Adipose tissue (tissue), 3 donors: Measurements from ENCODE around the gene CLRN3. TPM values are rescaled to one million over a fixed set of nuclear protein-coding genes. Genes with fewer than 3 reads are reported as not detected.

Source experiments
- H3K27ac ChIP-seq: one replicate; pipeline ENCODE4 v1.5.1; 2013; ENCODE audit warnings: low read depth, low read length
- WGBS, 3 donors: extraction: QIAGEN DNeasy Blood & Tissue Kit; methylation state at CpG; one replicate each; pipeline ENCODE4 v1.1.7; 2013; 5-methylcytosine and 5-hydroxymethylcytosine counted together
- polyA plus RNA-seq, 3 donors: library from polyadenylated mRNA; stranded (reverse); fragments of 200-250 nt; gene quantifications; one replicate each; pipeline ENCODE4 v1.2.3, GENCODE V29; 2013
- donor health status: healthy with polysubstance abuse.
- donor health status: Bipolar disorder and iron deficiency.
- donor health status: healthy.

CLRN3 gene
- polyA plus RNA-seq, 3 donors: 0.07 TPM; not detected in 1

DNA sequence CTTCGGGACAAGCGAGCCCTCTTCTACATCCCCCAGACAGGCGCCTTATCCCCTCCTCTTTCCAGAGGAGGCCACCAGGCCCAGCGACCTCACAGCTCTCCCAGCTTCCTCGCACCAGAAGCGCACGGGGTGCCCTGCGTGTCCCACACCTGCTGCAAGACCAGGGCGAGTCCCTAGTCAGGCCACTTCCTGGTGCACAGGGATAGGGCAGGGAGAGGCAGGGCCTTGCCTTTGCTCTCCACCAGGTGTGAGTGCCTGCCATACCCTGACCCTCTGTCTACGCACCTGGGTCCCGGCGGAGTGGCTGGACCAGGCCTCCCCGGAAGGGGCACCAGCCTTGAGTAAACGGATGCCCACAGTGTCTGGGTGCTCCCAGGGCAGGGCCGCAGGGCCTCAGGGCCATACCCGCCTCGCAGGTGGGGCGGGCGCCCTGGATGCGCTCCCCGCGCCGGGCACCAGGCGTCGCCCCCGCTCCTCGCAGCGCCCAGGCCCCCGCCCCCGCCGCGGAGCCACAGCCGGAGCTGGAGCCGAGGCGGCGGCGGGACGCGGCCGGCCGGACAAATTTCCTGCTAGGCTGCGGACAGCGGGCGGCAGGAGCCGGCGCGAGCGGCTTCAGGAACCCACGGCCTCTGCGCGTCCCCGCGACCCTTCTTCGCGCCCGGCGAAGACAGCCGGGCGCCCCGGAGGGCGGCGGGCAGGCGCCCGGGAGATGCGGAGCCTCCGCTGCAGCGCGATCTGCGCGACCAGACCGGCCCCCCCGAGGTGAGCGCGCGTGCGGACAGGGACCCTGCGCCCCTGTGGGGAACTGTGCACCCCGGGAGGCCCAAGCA, 14.0 kb upstream of the CLRN3 start, which contains the start of gene PTPRE:
TSS of gene PTPRE (plus strand) at position 556 of the 830 bp plus-strand sequence. CDS start 133,779 bp downstream, outside the sequence.
- WGBS, 3 donors: 8 to 10% (median 9%) methylated on average over 59 to 78 of the region's 78 CpGs
- no peak within 1 kb of the TSS for H3K27ac ChIP-seq

DNA sequence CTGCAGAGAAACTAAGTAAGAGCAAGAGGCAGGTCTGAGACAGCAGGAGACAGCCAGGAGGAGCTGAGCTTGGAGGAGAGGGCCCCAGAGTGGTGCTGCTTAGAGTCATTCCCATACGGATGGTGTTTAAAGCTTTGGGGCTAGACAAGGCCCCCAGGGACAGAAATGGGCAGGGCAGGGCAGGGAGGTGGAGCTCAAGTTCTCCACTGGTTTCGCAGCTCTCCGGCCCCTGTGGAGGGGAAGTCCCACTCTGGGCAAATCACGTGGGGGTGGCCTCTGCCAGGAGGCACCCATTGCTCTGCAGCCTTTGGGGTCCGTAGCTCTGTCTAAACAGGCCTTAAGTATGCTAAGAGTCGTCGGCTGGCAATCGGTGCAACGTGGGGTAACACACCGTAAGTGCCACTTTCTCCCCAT, 13.1 kb upstream of the CLRN3 start:
- 89 to 94% (median 89%) methylated on average over 10 of the region's 10 CpGs for WGBS, 3 donors
- H3K27ac ChIP-seq: no peak overlapping the region

DNA sequence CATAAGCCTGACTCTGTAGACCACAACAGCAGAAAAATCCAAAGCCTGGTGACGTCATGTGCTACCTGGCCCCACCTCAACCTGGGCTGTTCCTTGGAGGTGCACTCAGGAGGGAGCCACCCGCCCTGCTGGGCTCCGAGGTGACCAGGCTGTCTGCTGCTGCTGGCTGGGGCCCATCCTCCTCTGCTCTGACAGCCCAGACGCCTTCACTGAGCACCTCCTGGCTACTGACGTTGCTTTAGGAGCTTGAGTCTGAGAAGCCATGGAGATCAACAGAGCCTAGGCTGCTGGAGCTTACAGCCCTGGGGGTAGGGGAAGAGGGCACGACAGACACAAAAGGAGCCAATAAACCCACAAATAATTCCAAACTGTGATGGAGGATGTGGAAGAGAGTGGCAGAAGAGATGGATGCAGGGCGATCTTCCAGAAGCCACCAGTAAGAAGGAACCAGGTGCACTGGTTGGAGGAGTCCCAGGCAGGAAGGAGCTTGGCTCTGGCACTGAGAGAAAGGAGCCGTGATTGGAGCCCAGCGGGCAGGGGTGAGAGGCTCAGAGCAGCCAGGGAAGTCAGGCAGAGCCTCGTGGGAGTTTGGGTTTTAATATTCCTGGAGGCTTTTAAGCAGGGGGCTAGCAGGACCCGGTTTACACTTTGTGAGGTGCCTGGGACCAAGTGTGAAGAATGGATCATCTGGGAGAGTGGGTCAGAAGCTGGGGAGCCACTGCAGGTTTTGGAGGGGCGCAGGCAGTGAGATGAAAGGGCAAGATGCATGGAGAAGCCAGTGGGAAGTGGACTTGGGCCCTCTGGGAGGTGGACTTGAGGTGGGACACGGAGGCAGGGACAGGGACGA, 12.5 kb upstream of the CLRN3 start:
- no peak overlapping the region for H3K27ac ChIP-seq
- 78 to 84% (median 80%) methylated on average over 14 of the region's 14 CpGs for WGBS, 3 donors

DNA sequence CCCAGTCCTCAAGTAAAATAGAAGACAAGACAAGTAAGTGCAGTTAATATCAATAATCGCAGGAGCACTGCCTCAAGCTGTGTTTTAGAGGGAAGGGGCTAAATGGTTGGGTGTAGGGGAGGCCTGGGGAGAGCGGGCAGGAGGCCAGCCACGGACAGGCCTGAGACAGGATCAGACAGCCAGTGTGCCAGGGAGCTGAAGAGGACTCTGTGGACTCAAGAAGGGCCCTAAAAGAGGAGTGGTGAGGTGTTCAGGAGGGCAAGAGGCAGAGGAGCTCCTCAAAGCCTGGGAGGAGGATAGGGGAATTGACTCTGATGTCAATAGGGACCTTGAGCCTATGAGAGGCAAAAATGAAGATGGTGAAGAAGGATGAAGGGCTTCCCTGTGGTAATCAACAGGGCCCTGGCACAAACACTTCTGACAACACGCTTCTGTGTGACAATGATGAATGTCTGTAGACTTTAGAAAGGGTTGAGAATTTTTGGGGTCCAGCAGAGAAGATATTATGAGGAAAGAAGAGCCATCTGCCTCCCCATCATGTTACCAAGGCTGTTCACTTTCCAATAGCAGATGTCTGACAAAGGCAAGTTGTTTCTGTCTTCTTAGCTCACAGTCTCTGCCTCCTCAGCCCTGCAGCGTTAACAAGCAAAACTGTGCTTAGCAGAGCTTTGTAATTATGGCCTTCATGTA, 11.7 kb upstream of the CLRN3 start:
- WGBS, 3 donors: 86 to 95% (median 93%) methylated on average over 5 of the region's 5 CpGs
- no peak overlapping the region for H3K27ac ChIP-seq

DNA sequence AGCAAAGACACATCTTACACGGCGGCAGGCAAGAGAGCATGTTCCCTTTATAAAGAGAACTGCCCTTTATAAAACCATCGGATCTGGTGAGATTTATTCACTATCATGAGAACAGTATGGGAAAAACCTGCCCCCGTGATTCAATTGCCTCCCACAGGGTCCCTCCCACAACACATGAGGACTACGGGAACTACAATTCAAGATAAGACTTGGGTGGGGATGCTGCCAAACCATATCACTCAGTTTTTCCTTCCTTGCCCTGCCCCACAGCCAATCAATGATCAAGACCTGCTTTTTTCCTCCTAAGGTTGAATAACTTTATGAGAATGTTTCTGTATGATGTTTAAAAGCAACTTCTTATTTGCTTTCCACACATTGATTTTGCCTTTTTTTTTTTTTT, 11.0 kb upstream of the CLRN3 start:
- no peak overlapping the region for H3K27ac ChIP-seq
- WGBS, 3 donors: 75 to 85% (median 80%) methylated on average over 5 of the region's 5 CpGs

DNA sequence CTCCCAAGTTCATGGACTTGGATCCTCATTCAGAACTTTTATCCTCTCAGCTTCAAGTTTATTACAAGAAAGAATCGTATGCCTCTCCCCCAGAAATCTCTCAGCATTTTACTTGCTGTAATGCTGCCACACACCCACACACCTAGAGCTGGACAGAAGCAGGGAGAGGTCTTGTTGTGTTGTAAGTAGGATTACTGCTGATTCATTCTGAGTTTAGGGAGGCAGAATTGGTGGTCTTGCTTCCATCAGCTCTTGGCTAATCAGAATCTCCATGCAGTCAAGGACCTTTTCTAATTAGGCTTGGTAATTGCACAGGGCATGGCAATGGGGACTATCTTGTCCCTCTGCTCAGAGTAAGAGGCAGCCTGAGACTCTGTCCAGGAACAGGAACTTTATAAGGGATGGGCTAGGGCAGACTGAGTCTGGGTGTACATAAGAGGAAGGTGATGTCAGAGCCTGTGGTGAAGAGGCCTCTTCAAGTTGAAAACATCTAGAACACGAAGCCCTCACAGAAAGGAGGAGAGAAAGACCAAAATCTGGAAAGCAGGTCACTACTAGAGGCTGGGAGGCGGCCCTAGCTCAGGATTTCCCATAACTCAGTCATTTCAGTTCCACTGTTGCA, 7.1 kb upstream of the CLRN3 start:
- 55 to 69% (median 57%) methylated on average over 3 of the region's 3 CpGs for WGBS, 3 donors
- no peak overlapping the region for H3K27ac ChIP-seq

DNA sequence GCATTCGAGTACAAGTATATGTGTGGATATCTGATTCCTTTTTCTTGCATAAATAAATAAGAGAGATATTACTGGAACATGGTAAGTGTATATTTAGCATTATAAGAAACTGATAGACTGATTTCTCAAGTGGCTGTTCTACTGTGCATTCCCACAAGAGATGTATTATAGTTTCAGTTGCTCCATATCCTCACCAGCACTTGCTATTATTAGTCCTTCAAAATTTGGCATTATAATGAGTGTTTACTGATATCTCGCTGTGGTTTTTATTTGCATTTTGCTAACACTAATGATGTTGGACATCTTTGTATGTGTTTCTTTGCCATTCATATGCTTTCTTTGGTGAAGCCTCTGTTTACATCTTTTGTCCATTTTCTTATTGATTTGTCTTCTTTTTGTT, 4.4 kb upstream of the CLRN3 start:
- 72 to 94% (median 90%) methylated on average over 2 of the region's 2 CpGs for WGBS, 3 donors
- no peak overlapping the region for H3K27ac ChIP-seq

DNA sequence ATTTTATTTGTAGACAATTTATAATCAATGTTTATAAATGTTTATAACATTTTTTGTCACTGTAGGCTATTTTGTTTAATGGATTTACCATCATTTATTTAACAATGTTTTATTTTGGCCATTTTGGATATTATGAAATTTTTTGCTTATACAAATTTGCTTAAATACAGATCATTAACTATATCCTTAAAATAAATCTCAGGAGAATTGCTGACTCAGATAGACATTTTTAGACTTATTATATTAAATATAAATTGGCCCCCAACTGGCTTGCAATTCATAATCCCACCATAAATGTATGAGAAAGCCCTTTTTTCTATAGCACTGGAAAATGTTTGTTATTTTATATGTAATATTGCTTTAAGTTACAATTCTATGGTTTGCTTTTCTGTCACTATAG, 3.8 kb upstream of the CLRN3 start:
- H3K27ac ChIP-seq: no peak overlapping the region

DNA sequence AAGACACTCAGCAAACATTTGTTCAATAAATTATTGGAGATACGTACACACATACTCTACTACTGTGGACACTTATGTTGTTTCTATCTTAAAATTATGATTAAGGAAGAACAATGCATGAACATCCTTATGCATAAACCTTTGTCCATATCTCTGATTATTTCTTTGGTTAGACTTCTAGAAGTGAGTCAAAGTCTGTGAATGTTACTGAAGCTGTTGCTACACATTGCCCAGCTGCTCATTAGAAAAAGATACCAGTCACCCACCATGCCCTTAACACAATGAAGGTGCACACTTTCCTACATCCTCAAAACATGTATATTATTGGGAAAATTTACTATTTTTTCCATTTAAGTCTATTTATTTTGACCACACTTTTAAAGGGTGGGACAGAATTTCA, 1.4 kb upstream of the CLRN3 start:
- 65 to 99% (median 97%) methylated on average over 1 of the region's 1 CpG for WGBS, 3 donors
- no peak overlapping the region for H3K27ac ChIP-seq

DNA sequence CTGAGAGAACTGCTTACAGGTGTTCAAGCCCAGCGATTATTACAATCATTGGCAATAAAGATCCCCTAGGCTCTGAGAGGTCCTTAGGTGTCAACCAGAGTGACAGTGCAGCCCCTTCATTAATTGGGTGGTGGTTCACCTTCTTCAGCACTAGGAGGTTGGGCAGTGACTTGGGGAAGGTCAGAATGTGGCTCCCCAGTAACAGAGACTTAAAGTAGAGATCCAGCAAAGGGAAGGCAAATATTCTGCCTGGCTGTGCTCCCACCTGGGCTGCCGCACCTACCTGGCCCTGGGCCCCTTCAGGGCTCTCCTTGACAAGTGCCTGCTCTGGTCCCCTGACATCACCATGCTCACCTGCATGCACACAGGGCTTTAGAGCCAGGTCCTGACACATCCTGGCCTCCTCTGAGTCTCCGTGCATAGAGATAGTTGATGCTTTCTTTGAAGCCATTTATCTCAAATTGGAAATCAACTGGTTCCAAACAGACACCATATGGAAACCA, 1.9 kb downstream of the CLRN3 start:
- 82 to 90% (median 84%) methylated on average over 3 of the region's 3 CpGs for WGBS, 3 donors
- H3K27ac ChIP-seq: no peak overlapping the region

DNA sequence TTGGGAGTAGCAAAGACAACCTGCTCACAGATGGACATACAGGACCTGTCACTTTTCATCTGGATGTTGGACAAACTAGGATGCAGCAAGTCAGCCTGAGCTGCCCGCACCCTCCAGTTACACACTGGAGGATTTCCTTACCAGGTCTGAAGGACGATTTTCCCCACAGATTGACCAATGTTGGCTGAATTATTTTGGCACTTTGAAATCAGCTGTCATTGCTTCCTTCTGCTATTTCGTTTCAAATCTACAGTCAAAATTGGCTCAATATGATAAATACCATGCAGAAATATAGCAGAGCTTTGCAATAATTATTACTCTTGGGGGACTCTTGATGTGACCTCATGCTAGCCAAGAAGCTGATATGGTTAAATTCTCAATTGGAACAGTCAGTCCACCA, 2.5 kb downstream of the CLRN3 start:
- WGBS, 3 donors: 44 to 59% (median 56%) methylated on average over 3 of the region's 3 CpGs
- no peak overlapping the region for H3K27ac ChIP-seq

DNA sequence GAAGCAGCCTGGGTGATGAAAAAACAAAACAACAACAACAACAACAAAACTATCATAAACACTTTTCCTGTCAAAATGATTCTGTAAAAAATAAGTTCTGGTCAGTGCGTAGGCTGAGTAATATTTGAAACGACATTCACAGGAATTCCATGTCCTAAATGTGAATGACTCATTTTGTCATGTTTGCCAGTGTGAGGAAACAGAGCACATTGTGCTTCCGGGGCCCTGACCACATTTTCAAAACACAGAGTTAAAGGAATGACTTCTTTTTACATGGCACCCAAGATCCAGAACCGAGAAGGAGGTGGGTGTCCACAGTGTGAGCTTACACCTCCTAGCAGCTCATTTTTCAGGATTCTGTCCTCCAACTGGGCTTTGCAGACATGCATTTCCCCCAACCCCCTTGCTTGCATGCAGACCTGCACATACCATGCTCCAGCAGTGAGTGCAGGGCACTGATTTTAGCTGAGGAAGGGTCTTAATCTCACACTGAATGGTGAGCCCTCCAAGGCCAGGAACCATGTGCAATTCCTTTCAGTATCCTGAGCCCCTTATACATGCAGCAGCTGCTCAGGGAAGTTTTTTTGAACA, 3.0 kb downstream of the CLRN3 start:
- H3K27ac ChIP-seq: no peak overlapping the region
- 32 to 73% (median 34%) methylated on average over 4 of the region's 4 CpGs for WGBS, 3 donors

DNA sequence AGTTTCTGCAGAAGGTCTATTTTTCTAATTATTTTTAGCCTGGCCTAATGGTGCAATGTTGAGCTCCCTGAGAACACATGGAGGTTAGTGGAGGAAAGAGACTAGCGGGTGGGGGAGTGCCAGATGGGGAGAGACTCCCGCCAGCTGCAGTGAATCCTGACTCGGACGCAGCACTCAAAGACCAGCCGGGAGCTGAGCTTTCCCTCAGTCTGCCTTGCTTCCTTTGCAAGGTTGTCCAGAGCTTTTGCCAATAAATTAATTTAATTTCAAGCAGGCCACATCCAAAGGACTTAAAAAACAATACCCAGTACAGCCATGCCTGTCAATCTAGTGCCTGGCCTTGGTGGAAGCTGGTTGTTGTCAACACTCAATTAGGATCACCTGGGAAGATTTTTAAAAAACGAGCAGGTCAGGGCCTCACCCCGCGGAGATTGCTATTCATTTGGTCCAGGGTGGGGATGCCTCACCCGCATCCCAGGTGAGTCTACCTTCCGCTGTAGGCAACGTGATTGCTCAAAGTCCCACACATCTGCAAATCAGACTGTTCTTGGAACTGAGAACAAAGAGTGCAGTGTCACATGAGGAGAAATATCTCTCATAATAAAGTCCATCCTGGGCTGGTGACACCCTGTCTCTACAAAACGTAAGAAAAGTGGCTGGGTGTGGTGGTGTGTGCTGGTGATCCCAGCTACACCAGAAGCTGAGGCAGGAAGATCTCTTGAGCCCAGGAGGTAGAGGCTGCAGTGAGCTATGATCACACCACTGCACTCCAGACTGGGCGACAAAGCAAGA, 4.0 kb downstream of the CLRN3 start:
- H3K27ac ChIP-seq: no peak overlapping the region
- 83 to 87% (median 83%) methylated on average over 13 of the region's 13 CpGs for whole genome bisulfite sequencing, 3 donors

DNA sequence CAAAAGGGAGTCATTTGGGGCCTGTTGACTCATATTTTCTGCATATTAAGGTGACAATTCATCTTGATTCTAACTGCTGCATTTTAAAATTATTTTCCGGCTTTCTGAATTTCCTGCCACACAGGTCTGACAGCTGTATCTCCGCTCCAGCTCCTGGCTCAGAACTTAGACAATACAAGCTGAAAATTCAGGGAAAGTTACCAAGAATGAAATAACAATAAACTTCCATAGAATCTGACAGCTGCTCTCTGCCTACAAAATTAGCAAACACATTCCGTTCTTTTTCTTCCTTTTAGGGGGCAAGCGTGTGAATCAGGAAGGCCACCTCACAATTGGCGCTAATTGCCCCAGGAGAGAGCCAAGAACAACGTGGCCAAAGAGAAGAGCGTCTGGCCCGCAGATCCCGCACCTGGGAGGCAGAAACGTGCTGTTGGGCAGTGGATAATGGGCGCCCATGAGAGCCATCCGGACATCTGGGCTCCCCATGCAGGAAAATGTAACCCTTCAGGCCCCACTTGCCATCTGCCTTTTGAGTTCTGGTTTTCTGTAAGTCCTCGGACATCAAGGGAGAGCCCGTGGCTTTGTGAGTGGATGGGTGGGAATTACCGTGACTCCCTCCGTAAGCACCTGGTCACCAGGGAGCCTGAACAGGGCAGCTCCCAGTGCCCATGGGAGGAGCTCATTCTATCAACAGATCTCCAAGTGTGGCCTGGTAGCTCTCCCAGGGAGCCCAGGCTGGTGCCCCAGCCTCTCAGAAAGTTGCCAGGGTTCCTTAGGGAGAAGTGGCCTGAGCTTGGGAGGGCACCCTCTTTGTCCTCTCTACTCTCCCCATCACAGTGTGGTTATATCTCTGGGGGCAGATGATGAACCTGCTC, 5.0 kb downstream of the CLRN3 start:
- 70 to 76% (median 74%) methylated on average over 16 of the region's 16 CpGs for WGBS, 3 donors
- no peak overlapping the region for H3K27ac ChIP-seq

DNA sequence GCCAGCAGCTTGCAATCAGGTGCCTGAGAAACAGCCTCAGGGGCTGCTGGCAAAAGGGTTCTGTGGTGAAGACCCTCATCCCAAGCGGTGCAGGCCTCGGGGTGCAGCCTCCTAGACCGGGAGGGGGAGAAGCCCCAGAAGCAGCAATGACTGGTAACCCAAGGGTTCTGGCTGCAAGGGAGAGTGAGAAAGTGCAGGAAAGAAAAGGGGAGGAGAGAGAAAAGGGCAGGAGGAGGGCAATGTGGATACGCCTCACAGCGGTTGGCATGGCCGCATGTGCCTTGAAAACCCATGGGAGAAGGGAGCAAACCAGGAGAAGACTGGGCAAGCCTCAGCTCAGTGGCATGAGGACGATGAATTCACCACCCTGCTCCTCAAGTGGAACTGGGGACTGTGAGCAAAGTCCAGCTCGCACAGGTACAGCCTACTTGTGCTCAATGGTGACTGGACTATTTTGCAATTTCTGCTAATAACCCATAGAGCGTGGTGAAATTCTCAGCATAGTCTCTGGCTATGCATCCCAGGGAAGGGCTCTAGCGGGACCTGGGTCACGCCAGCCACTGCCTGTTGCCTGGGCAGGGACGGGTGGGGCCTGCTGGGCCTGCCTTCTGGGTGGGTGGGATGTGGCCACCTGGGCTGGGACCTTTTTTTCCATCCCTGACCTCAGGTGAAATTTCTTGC, 6.2 kb downstream of the CLRN3 start:
- no peak overlapping the region for H3K27ac ChIP-seq
- 87 to 88% (median 88%) methylated on average over 12 of the region's 12 CpGs for WGBS, 3 donors

DNA sequence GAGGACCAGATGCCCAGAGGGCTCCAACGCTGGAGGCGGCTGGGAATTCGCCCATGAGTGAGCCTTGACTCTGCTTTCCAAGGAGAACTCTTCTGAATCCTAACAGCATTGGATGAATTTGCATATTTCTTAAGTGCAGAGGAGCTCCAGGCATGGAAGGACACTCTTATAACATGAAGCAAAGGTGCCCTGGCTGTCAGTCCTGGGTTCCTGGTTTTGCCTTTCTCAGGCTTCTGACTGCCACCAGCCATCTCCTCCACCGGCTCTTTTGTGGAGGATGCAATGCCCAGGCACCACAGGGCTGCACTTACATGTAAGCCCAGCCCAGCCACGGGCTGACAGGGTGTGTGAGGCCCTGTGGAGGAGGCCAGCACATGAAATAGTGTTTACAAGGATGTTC, 8.2 kb downstream of the CLRN3 start:
- 84 to 90% (median 87%) methylated on average over 5 of the region's 5 CpGs for WGBS, 3 donors
- no peak overlapping the region for H3K27ac ChIP-seq
